HG02870 (cell line): ENCODE results near the gene HBS1L.

Experiments
- ATAC-seq: cut with Tn5 transposase; IDR thresholded peaks from one replicate; pipeline ENCODE4 v1.9.1; 2021; ENCODE audit warnings: mild to moderate bottlenecking, moderate library complexity; ENCODE audit not compliant: unreplicated experiment

The HBS1L gene

GRCh38 chr6:134954272-134955000, 100.2 kb downstream of the HBS1L start:
- no peak for ATAC-seq

- ATAC-seq: no peak
Measured at GRCh38 chr6:134951494-134952263, 102.9 kb downstream of the HBS1L start.

GRCh38 chr6:134950482-134950881, 104.1 kb downstream of the HBS1L start:
- ATAC-seq: no peak

GRCh38 chr6:134949927-134950326, 104.7 kb downstream of the HBS1L start, which contains the start of gene ALDH8A1:
ALDH8A1 (minus strand) TSS chr6:134950101; CDS start chr6:134950053, 48 bp downstream.
- no peak for ATAC-seq

- no peak for ATAC-seq
Measured at GRCh38 chr6:134948691-134949090, 105.9 kb downstream of the HBS1L start.

GRCh38 chr6:134948142-134948541, 106.5 kb downstream of the HBS1L start:
- ATAC-seq: no peak

- ATAC-seq: no peak
Measured at GRCh38 chr6:134945045-134945444, 109.6 kb downstream of the HBS1L start.

- ATAC-seq: no peak
Measured at GRCh38 chr6:134943522-134944111, 111.0 kb downstream of the HBS1L start.

- no peak for ATAC-seq
Measured at GRCh38 chr6:134938896-134939295, 115.7 kb downstream of the HBS1L start.

- no peak for ATAC-seq
Measured at GRCh38 chr6:134937426-134937825, 117.2 kb downstream of the HBS1L start.

- ATAC-seq: no peak
Measured at GRCh38 chr6:134936931-134937330, 117.7 kb downstream of the HBS1L start.

GRCh38 chr6:134936476-134936875, 118.1 kb downstream of the HBS1L start:
- no peak for ATAC-seq

- no peak for ATAC-seq
Measured at GRCh38 chr6:134934793-134935485, 119.7 kb downstream of the HBS1L start.

GRCh38 chr6:134932535-134933470, 121.8 kb downstream of the HBS1L start:
- no peak for ATAC-seq

GRCh38 chr6:134932098-134932497, 122.5 kb downstream of the HBS1L start:
- ATAC-seq: no peak

GRCh38 chr6:134930463-134930862, 124.2 kb downstream of the HBS1L start:
- no peak for ATAC-seq

GRCh38 chr6:134928151-134928900, 126.3 kb downstream of the HBS1L start:
- no peak for ATAC-seq

- no peak for ATAC-seq
Measured at GRCh38 chr6:134925800-134926199, 128.8 kb downstream of the HBS1L start.

- no peak for ATAC-seq
Measured at GRCh38 chr6:134921721-134922261, 132.8 kb downstream of the HBS1L start.
